GM18526 (cell line): ENCODE measurements around the gene JPH3.

Experiments used
- POLR2A ChIP-seq: IDR thresholded peaks from 3 replicates; pipeline ENCODE4 v1.6.1; 2011; ENCODE audit not compliant: insufficient read length; ENCODE audit errors: extremely low read depth

Gene JPH3

DNA sequence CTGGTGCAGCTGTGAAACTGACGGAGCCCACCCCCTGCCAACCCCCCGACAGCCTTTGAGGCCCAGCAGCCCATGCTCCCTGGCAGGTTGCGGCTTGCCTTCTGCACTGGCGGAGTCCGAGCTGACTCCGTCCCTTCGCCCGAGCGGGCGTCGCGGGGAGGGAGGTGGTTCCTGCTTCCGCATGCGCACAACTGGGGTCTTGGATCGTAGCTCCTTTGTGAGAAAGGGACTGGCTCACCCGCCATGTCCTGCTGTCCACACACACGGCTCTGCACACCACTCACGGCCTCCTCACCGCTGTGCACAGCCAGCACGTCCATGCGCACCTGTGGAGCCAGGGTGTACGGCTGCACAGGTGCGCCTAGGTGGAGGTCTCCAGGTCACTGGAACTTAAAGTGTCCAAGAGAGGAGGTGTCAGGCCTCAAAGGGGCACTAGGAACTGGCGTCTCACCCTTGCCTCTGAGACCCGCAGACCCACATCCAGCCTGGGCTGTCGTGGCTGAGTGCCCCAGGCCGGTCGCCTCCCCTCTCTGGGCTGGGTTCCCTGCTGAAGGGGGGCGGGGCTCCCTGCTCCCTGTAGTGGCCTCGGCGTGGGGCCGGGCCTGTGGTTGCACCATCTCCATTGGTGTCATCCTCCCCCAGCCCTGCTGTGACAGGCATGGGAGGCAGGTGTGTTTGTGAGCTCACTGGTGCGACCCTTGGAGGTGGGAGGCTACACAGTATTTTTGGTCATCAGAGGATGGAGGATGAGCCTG is 45.3 kb downstream of the JPH3 start:
- no peak for TF ChIP-seq POLR2A

DNA sequence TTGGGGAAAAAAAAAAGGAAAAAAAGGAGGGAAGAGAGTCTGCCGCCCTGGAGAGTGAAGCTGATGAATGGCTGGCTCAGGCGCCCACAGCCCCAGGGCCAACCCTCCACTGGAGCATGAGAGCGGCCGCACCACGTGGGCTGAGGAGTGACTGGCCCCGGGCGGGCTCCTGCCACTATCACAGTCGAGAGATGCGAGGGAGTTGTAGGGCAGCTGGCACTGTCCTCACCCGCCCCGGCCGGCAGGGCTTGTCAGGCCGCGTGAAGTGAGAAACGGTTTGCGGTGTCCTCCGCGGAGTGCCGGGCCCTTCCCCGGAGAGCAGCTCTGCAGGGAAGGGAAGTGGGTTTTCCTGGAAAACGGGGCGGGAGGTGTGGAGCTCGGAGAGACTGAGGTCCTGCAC is 45.9 kb downstream of the JPH3 start:
- TF ChIP-seq POLR2A: no peak

DNA sequence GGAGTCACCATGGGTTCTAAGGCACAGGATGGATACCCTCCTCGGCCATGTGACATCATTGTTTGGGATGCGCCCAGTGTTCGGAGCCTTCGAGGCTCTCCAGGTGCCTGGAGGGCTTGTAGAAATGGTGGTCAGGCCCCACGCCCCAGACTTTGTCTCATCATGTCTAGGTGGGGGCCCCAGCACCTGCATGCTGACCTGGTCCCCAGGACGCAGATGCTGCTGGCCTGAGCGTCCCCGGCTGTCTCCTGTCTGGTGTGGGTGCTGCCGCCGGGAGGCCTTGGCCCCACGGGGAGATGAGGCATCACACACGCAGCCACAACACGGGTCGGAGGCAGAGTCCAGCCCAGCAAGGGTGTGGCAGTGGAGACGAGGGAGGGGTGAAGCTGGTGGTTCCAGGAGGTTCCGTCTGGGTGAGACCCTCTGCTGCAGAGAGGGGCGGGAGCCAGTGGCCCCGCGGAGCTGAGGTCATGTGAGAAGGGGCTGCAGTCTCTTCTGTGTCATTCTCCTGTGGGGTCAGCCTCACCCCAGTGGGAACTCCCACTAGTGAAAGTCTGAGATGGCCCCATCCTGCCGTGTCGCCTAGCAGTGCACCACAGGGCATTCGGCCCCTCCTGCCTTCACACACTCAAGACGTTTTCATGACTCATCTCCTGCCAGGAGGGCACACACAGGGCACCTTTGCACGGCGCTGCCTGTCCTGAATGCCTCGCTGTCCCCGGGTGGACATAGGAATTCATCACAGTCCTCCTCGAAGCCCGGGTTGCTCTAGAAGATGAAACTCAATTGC is 46.6 kb downstream of the JPH3 start:
- no peak for TF ChIP-seq POLR2A

DNA sequence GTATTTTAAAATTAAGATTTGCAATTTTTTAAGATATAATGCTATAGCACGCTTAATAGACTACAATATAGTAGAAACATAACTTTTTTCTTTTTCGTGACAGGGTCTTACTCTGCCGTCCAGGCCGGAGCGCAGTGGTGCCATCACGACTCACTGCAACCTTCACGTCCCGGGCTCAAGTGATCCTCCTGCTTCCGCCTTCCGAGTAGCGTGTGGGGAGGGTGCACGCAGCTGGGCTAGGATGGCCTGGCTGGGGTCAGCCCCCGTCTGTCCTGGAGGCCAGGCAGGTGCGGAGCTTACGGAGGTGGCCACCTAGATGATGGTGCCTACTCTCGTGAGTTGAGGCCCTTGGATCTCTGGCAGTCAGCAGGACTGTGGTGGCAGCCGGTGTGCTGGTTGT is 50.1 kb downstream of the JPH3 start:
- no peak for TF ChIP-seq POLR2A

DNA sequence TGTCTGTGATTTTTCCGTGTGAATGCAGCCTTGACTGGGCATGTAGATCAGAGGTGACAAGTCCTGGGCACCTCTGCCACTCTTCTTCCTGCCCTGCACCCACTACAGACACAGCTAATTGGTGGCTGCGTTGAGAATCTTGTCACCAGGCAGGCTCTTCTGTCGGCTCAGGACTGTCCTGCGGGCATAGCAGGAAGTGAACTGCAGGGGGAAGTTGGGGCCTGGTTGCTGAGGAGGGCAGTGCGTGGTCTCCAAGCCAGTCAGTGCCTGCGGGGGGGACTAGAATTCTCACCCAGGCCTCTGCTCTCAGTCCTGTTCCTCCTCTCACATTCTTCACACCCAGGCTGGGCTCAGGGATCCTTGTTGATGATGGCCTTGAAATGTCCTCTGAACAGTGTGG is 50.5 kb downstream of the JPH3 start:
- no peak for TF ChIP-seq POLR2A

DNA sequence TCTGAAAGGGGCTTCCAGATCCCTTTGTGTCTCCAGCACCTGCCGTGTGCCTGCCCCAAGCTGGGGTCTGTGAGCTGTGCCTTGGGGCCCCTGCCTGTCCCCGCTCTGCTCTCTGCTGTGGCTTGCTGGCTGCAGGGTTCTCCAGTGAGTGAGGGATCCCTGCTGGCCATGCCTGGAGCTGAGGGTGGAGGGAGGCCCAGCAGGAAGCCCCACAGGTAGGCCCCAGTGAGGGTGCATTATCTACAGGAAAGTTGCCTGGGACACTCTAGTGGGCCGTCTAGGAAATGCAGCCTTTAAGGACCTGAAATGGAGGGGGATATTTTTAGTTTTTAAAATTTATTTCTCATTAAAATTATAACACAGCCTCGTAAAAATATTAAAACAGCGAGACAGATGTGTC is 50.9 kb downstream of the JPH3 start:
- TF ChIP-seq POLR2A: no peak

DNA sequence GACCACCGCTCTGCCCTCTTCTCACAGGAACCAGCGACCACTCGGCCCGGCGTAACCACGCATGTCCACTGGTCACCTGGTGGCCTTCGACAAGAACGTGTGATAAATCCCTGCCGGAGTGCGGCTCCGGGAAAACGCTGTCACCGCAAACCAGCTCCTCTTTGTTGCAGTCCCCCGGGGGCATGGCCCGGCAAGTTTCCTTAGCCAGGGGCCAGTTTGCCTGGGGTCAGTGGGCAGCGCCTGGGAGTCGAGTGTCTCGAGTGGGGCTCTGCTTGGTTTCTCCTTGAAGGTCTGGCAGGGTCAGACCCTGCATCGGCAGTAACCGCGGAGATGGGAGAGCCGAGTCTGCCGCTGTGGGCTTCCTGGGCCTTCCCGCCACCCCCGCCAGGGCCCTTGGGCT is 52.5 kb downstream of the JPH3 start:
- no peak for TF ChIP-seq POLR2A

DNA sequence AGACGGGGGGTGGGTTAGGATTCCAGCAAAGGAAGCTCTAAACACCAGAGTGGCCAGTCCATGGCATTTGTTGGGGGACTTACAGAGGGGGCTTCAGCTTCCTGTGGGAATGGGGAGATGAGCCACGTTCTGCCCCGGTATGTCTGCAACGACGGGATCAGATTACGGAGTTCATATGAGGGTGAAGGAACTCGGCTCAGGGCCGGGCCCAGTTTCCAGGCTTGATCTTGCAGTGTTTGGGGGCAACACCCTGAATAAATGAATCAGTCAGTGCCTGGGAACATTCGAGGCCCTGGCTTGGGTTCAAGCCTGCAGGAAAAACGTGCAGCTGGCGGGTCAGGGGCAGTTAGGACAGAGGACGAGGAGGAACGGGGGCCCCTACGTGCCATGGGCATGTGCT is 54.0 kb downstream of the JPH3 start:
- no peak for TF ChIP-seq POLR2A

DNA sequence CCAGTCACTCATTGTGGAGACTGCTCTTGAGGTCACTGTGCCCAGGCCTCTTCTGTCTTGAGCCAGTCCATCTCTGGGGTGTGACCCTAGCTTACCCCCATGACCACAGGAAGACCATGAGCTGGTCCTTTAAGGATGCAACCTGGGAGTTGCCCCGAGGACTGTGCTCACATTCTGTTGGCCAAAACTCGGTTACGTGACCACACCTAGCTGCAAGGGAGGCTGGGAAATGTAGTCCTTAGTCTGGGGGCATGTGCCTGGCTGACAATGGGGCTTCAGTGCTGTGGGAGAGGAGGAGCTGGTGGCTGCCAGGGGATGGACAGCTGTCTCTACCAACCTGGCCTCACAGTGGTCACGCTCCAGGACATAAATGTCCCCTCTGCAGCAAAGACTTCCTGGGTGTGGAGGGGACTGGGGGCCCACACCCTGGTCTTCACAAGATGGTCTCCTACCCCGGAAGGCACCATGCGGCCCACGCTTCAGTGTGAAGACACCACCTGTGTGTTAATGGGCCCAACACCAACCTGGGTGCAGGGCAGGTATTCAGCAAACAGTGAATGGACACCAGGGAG is 55.4 kb downstream of the JPH3 start:
- no peak for TF ChIP-seq POLR2A

DNA sequence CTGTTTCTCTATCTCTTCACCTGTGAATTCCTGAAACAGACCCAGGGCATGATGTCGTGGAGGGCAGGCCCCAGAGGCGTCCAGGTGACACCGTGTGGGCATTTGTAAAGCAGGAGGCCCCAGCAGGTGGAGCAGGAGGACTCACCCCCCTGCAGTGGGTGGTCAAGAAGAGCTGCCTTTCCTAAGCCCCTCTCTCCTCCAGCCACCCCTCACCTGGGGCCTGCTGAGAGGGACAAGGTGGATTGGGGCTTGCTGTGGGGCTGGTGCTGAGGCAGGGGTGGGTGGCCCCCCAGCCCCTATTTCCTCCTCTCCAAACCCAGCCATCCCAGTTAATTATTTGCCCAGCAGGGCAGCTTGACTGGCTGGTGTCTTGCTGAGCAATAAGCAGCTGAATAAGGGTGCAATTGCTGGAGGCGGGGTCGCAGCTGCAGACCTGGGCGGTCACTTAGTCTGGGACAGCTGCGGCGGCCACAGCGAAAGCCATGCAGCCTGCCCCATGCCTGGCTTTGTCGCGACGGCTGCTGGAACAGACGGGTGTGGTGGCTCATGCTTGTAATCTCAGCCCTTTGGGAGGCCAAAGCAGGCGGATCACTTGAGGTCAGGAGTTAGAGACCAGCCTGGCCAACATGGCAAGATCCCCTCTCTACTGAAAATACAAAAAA is 56.4 kb downstream of the JPH3 start:
- no peak for TF ChIP-seq POLR2A

DNA sequence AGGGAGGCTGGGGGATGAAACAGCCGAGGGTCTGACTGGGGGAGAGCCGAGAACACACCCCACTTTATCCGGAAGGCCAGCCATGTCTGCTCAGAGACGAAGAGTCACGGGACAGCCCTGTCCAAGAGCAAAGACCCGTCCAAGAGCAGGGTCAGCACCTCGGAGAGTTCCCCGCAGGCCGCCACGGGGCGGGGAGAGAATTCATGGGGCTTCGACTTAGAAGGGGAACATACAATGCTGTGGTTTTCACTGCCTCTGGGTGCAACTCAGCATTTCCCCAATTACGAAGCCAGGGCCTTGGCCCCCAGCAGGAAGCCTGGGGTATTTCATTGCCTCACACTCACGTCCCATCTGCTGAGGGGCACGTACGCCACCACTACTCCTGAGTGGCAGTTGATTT is 59.3 kb downstream of the JPH3 start:
- TF ChIP-seq POLR2A: no peak

DNA sequence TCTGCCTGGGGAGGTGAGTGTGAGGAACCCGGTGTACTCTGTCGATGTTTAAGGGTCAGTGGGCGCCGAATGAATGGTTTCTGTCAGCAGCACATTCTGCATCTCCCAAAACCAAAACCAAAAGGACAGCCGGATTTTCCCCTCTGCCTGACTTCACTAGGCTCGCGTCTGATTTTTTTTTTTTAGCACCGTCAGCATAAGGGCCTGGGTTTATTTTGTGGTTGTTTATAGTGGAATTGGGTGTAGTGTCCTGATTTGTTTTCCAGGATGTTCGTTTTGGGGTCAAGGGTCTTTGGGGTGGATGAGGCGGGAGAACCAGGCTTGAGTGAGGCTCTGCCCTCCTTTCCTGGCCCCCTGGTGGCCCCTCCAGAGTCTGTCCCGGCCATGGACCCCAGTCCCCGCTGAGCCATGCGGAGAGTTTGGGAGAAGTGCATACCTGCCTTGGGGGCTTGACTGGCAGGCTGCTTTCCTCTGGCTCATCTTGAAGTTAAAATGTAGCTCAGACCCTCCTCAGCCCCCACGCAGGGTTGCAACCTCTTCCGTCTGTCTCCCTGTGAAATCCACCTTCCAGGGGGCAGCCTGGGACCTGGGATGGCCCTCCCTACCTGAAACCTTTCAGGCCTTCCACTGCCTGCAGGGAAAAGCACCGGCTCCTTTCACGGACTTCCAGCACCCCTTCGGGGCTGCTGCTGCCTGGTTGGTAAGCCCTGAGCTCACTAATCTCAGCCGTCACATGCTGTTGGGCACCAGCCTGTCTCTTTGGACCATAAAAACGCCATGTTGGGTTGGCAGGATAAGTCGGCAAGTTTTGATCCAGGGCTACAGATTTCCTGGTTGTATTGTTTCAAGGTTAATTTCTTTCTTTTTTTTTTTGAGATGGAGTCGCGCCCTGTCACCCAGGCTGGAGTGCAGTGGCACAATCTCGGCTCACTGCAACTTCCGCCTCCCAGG is 60.2 kb downstream of the JPH3 start:
- no peak for TF ChIP-seq POLR2A

DNA sequence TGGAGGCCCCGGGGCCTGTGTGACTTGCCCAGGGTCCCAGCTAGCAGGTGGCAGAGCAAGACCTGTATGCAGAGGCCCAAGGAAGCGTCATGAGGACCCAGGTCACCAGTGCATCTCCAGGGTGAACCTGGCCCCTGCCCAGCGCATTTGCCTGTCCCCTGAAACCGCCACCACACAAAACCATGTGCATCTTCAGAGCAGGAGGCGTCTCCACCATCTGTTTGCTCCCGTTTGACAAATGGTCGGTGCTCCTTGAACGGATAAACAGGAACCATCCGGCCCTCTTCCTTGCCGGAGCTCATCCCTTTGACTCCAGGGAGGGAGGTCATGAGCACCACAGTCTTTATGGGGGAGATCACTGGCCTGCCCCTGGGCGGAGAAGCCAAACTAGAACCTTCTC is 62.5 kb downstream of the JPH3 start:
- TF ChIP-seq POLR2A: no peak

DNA sequence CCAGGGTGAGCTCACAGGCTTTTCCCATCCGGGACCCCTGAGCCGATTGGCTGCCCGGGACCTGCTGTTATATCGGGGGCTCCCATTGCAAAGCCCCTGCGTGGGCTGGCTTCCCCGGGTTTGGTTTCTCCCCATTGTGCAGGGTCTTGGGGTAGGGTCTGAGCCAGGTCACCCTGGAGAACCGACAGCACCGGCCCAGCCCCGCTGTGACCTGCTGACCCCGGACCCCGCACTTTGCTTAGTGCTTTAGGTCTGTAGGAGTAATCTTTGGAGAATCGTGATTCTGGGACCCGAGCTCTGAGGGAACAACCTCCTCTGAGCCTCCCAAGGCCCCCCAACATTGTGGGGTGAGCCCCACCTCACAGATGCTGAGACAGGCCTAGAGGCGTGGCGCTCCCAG is 62.9 kb downstream of the JPH3 start:
- no peak for TF ChIP-seq POLR2A

DNA sequence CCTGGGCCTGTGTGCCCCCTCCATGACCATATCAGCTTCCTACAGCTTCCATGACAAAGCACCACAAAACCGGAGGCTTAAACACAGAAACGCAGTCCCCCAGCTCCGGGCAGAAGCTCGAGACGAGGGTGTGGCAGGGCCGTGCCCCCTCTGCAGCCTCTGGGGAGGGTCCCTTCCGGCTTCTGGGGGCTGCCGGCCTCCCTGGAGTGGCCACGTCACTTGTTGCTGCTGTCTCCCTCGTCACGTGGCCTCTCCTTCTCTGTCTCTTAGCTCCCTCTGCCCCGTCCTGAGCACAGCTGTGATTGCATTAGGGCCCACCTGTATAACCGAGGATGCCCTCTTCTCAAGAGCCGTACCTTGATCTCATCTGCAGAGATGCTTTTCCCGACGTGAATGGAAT is 64.6 kb downstream of the JPH3 start:
- no peak for TF ChIP-seq POLR2A
